IPS-20b (cell line): ENCODE data around the gene PPP4C.

ENCODE experiments used
- H3K27ac ChIP-seq: one replicate; pipeline ENCODE4 v1.5.1; 2013; ENCODE audit warnings: low read length
- H3K27me3 ChIP-seq: 2 replicates; pipeline ENCODE4 v1.6.1; 2013; ENCODE audit warnings: mild to moderate bottlenecking, low read length, inconsistent platforms; ENCODE audit not compliant: insufficient read depth
- H3K36me3 ChIP-seq: 2 replicates; pipeline ENCODE4 v1.6.1; 2013; ENCODE audit warnings: low read depth, mild to moderate bottlenecking, inconsistent platforms, low read length, moderate library complexity; ENCODE audit not compliant: insufficient read depth
- H3K4me1 ChIP-seq: 2 replicates; pipeline ENCODE4 v1.6.1; 2013; ENCODE audit warnings: mild to moderate bottlenecking, control low read depth, inconsistent platforms, low read length, moderate library complexity; ENCODE audit not compliant: insufficient read depth
- H3K4me3 ChIP-seq: 2 replicates; pipeline ENCODE4 v1.5.1; 2013; ENCODE audit warnings: mild to moderate bottlenecking, low read length, inconsistent platforms
- H3K9ac ChIP-seq: 2 replicates; pipeline ENCODE4 v1.6.1; 2013; ENCODE audit warnings: low read depth, mild to moderate bottlenecking, inconsistent platforms, low read length, moderate library complexity
- H3K9me3 ChIP-seq: 2 replicates; pipeline ENCODE4 v1.6.1; 2013; ENCODE audit warnings: mild to moderate bottlenecking, low read depth, low read length, inconsistent platforms; ENCODE audit not compliant: insufficient read depth

The PPP4C gene

GRCh38 chr16:30068750-30069610, 6.8 kb upstream of the PPP4C start:
- H3K9ac ChIP-seq: no peak overlapping the region
- H3K27me3 ChIP-seq: no peaks in the 10 kb centered on the region
- peaks cover 58% of the 10 kb centered on the region for H3K36me3 ChIP-seq
- no peaks in the 10 kb centered on the region for H3K9me3 ChIP-seq
- H3K4me3 ChIP-seq: no peak overlapping the region
- H3K4me1 ChIP-seq: peaks cover 6% of the 10 kb centered on the region; the same call in 1 of the 2 replicates
- H3K27ac ChIP-seq: no peak overlapping the region

GRCh38 chr16:30069611-30070462, 6.0 kb upstream of the PPP4C start:
- Histone ChIP-seq H3K27me3 (no peaks in the 10 kb centered on the region), H3K9ac (no peak overlapping the region), H3K4me1 (peaks cover 6% of the 10 kb centered on the region; the same call in 1 of the 2 replicates), H3K4me3 (no peak overlapping the region), H3K27ac (no peak overlapping the region), H3K9me3 (no peaks in the 10 kb centered on the region), H3K36me3 (peaks cover 58% of the 10 kb centered on the region)

GRCh38 chr16:30070490-30070889, 5.3 kb upstream of the PPP4C start:
- peaks cover 58% of the 10 kb centered on the region for H3K36me3 ChIP-seq
- no peak overlapping the region for H3K9ac ChIP-seq
- H3K27ac ChIP-seq: no peak overlapping the region
- H3K4me3 ChIP-seq: no peak overlapping the region
- H3K4me1 ChIP-seq: peaks cover 6% of the 10 kb centered on the region; the same call in 1 of the 2 replicates
- no peaks in the 10 kb centered on the region for H3K27me3 ChIP-seq
- H3K9me3 ChIP-seq: no peaks in the 10 kb centered on the region

GRCh38 chr16:30076276-30076791, 540 bp downstream of the PPP4C start:
- Histone ChIP-seq H3K27ac (no peak overlapping the region), H3K36me3 (peaks cover 53% of the 10 kb centered on the region), H3K4me1 (peaks cover 4% of the 10 kb centered on the region; the same call in 1 of the 2 replicates), H3K9ac (peak overlapping the region; percentile 89), H3K9me3 (no peaks in the 10 kb centered on the region), H3K27me3 (no peaks in the 10 kb centered on the region), H3K4me3 (peak overlapping the region; percentile 93)

- Histone ChIP-seq H3K36me3 (peaks cover 53% of the 10 kb centered on the region), H3K27me3 (no peaks in the 10 kb centered on the region), H3K9me3 (no peaks in the 10 kb centered on the region), H3K4me3 (no peak overlapping the region; the same call in 1 of the 2 replicates), H3K27ac (no peak overlapping the region), H3K9ac (no peak overlapping the region), H3K4me1 (peaks cover 4% of the 10 kb centered on the region; the same call in 1 of the 2 replicates)
Observed at GRCh38 chr16:30077656-30078055, 1.9 kb downstream of the PPP4C start.

GRCh38 chr16:30078744-30079143, 3.0 kb downstream of the PPP4C start:
- Histone ChIP-seq H3K9ac (no peak overlapping the region), H3K9me3 (no peaks in the 10 kb centered on the region)

GRCh38 chr16:30079480-30079879, 3.7 kb downstream of the PPP4C start:
- no peak overlapping the region for H3K27ac ChIP-seq

More at GRCh38 chr16:30078744-30079143, 3.0 kb downstream of the PPP4C start:
- Histone ChIP-seq H3K36me3 (peaks cover 64% of the 10 kb centered on the region), H3K4me3 (no peak overlapping the region), H3K4me1 (peaks cover 4% of the 10 kb centered on the region; the same call in 1 of the 2 replicates), H3K27me3 (no peaks in the 10 kb centered on the region), H3K27ac (no peak overlapping the region)

GRCh38 chr16:30082545-30083090, 6.8 kb downstream of the PPP4C start:
- no peak overlapping the region for H3K27ac ChIP-seq
- peaks cover 77% of the 10 kb centered on the region for H3K36me3 ChIP-seq
- H3K9ac ChIP-seq: no peak overlapping the region
- H3K4me3 ChIP-seq: no peak overlapping the region
- no peaks in the 10 kb centered on the region for H3K27me3 ChIP-seq
- no peaks in the 10 kb centered on the region for H3K4me1 ChIP-seq
- H3K9me3 ChIP-seq: no peaks in the 10 kb centered on the region

More at GRCh38 chr16:30079480-30079879, 3.7 kb downstream of the PPP4C start:
- Histone ChIP-seq H3K9me3 (no peaks in the 10 kb centered on the region), H3K4me1 (peaks cover 4% of the 10 kb centered on the region; the same call in 1 of the 2 replicates), H3K27me3 (no peaks in the 10 kb centered on the region), H3K9ac (no peak overlapping the region), H3K36me3 (peaks cover 71% of the 10 kb centered on the region), H3K4me3 (no peak overlapping the region)

- H3K27ac ChIP-seq: no peak overlapping the region
- H3K9me3 ChIP-seq: no peaks in the 10 kb centered on the region
- H3K4me3 ChIP-seq: no peak overlapping the region
- H3K36me3 ChIP-seq: peaks cover 69% of the 10 kb centered on the region
- no peaks in the 10 kb centered on the region for H3K27me3 ChIP-seq
- no peak overlapping the region for H3K9ac ChIP-seq
- H3K4me1 ChIP-seq: no peaks in the 10 kb centered on the region
Observed at GRCh38 chr16:30083216-30084055, 7.6 kb downstream of the PPP4C start.

- Histone ChIP-seq H3K9me3 (no peaks in the 10 kb centered on the region), H3K27me3 (no peaks in the 10 kb centered on the region), H3K36me3 (peaks cover 60% of the 10 kb centered on the region), H3K9ac (no peak overlapping the region), H3K27ac (no peak overlapping the region), H3K4me1 (no peaks in the 10 kb centered on the region), H3K4me3 (no peak overlapping the region)
Observed at GRCh38 chr16:30084096-30084815, 8.5 kb downstream of the PPP4C start.
